Stimulated activated CD8-positive, alpha-beta memory T cell treated with anti-CD3 and anti-CD28 coated beads, Interleukin-4, amount 100 ng/mL, for 4 hours (primary cell): Measurements from ENCODE around the gene ASB10.

Experiments used
- DNase-seq, 2 donors: peaks; one replicate each; pipeline ENCODE4 v3.0.0-alpha.2; 2020; ENCODE audit warnings: low read depth in 2 of 2, low spot score in 1 of 2

Gene ASB10

GRCh38 chr7:151186640-151187408 is at the start of gene ASB10:
Gene ASB10, minus strand, starts transcription at chr7:151187250. Its CDS starts 120 bp downstream, at chr7:151187130.
- DNase-seq: no peak

- DNase-seq: no peak
Observed at GRCh38 chr7:151236406-151236805, 49.4 kb upstream of the ASB10 start.

- DNase-seq: no peak
Observed at GRCh38 chr7:151235091-151235787, 48.2 kb upstream of the ASB10 start.

- DNase-seq: no peak
Observed at GRCh38 chr7:151233804-151234203, 46.8 kb upstream of the ASB10 start.

GRCh38 chr7:151232917-151233701 is 46.1 kb upstream of the ASB10 start:
- peak; percentile 53 to 71 for DNase-seq

- peak; percentile 71 to 84 for DNase-seq
Observed at GRCh38 chr7:151232091-151232916, 45.3 kb upstream of the ASB10 start, which contains the start of gene CHPF2. Gene CHPF2, plus strand, starts transcription at chr7:151232483. Its CDS starts 1,529 bp downstream, at chr7:151234012.

- DNase-seq: no peak
Observed at GRCh38 chr7:151231080-151231479, 44.0 kb upstream of the ASB10 start.

- DNase-seq: no peak
Observed at GRCh38 chr7:151229249-151229648, 42.2 kb upstream of the ASB10 start.

GRCh38 chr7:151228024-151228866 is 41.2 kb upstream of the ASB10 start:
- no peak for DNase-seq

- DNase-seq: peak; percentile 98
Observed at GRCh38 chr7:151226875-151227782, 40.1 kb upstream of the ASB10 start, which contains the start of gene ABCF2. Gene ABCF2, minus strand, starts transcription at chr7:151227205. Its CDS starts 747 bp downstream, at chr7:151226458.

- DNase-seq: no peak
Observed at GRCh38 chr7:151226560-151226874, 39.5 kb upstream of the ASB10 start.

- no peak for DNase-seq
Observed at GRCh38 chr7:151225948-151226510, 39.0 kb upstream of the ASB10 start.

GRCh38 chr7:151223728-151224127 is 36.7 kb upstream of the ASB10 start:
- no peak for DNase-seq

GRCh38 chr7:151218170-151218569 is 31.1 kb upstream of the ASB10 start:
- no peak for DNase-seq

GRCh38 chr7:151215396-151215795 is 28.3 kb upstream of the ASB10 start:
- DNase-seq: no peak

- no peak for DNase-seq
Observed at GRCh38 chr7:151213826-151214225, 26.8 kb upstream of the ASB10 start.

GRCh38 chr7:151212626-151213025 is 25.6 kb upstream of the ASB10 start:
- DNase-seq: no peak

GRCh38 chr7:151211155-151211772 is 24.2 kb upstream of the ASB10 start:
- DNase-seq: no peak
